Endothelial cell of umbilical vein (primary cell): ENCODE measurements around the gene C8A. TPM values are rescaled to one million over a fixed set of nuclear protein-coding genes. Genes with fewer than 3 reads are reported as not detected.

Experiments used
- BruUV-seq: library from RNA; stranded (reverse); fragments of 400-500 nt; replicated peaks from 2 replicates; lab custom pipeline; 2021; lab: Mats Ljungman, UMichigan
- CTCF ChIA-PET: fragments of 300-600, 350-600 bp; sonication (Branson Sonifier 250); formaldehyde crosslinking; loops from one replicate; lab custom pipeline; 2021; ENCODE audit warnings: antibody characterized with exemption, inconsistent platforms; lab: Charles Lee
- POLR2A ChIA-PET: fragments of 300-600, 350-600 bp; sonication (Branson Sonifier 250); formaldehyde crosslinking; loops from one replicate; lab custom pipeline; 2021; ENCODE audit warnings: antibody characterized with exemption, inconsistent platforms; lab: Charles Lee
- DNase-seq: peaks from one replicate; pipeline ENCODE4 v3.0.0-alpha.2; 2011; ENCODE audit warnings: low read depth, low spot score
- FAIRE-seq: peaks from 2 replicates; lab custom pipeline; 2011; peaks lifted over from hg19 to GRCh38; lab: Jason Lieb, UNC
- H2AFZ ChIP-seq: 2 replicates; pipeline ENCODE4 v1.6.0; 2012; ENCODE audit warnings: low read depth, low read length, control low read depth, inconsistent platforms
- H3K27ac ChIP-seq: 2 replicates; pipeline ENCODE4 v1.5.1; 2011; ENCODE audit warnings: low read depth, mild to moderate bottlenecking, control low read depth, low read length, moderate library complexity; ENCODE audit not compliant: insufficient read depth
- H3K27me3 ChIP-seq, 2 experiments: 2 replicates each; pipeline versions ENCODE4 v1.6.0 to v1.6.1; 2011; ENCODE audit warnings: low read length in 2 of 2, mixed read lengths in 1 of 2; ENCODE audit not compliant: control insufficient read depth in 2 of 2, insufficient read depth in 2 of 2
- H3K36me3 ChIP-seq, 2 experiments: 2 replicates in 1 of 2; 3 replicates in 1 of 2; pipeline ENCODE4 v1.5.1; 2011; ENCODE audit warnings: low read length in 2 of 2, mild to moderate bottlenecking in 1 of 2, moderate library complexity in 1 of 2; ENCODE audit not compliant: control insufficient read depth in 2 of 2, insufficient read depth in 2 of 2; ENCODE audit errors: extremely low read depth in 1 of 2
- H3K4me1 ChIP-seq: 3 replicates; pipeline ENCODE4 v1.5.1; 2011; ENCODE audit warnings: mild to moderate bottlenecking, low read length; ENCODE audit not compliant: control insufficient read depth, insufficient read depth; ENCODE audit errors: extremely low read depth
- H3K4me2 ChIP-seq: 2 replicates; pipeline ENCODE4 v1.6.1; 2011; ENCODE audit warnings: low read length, control low read depth, mixed read lengths; ENCODE audit not compliant: insufficient read depth
- H3K4me3 ChIP-seq, 3 experiments: fragments of 200-600 bp in 1 of 3; sonication (generic), shearing (Covaris generic) in 1 of 3; replicated peaks in 1 of 3; 2 replicates each; pipeline ENCODE4 v1.5.1; 2011 to 2016; ENCODE audit warnings: control low read depth in 3 of 3, low read length in 3 of 3, mild to moderate bottlenecking in 2 of 3, inconsistent platforms in 1 of 3, low read depth in 1 of 3, moderate library complexity in 1 of 3; ENCODE audit not compliant: insufficient read depth in 1 of 3
- H3K79me2 ChIP-seq: 2 replicates; pipeline ENCODE4 v1.6.0; 2012; ENCODE audit warnings: low read length, inconsistent platforms; ENCODE audit not compliant: control insufficient read depth, insufficient read depth
- H3K9ac ChIP-seq: replicated peaks from 2 replicates; pipeline ENCODE3; 2011; ENCODE audit warnings: low read length, control low read depth; ENCODE audit not compliant: insufficient read depth; ENCODE audit errors: extremely low read depth
- H3K9me1 ChIP-seq: replicated peaks from 3 replicates; pipeline ENCODE4 v1.6.0; 2011; ENCODE audit warnings: mild to moderate bottlenecking, low read length; ENCODE audit not compliant: control insufficient read depth, insufficient read depth; ENCODE audit errors: extremely low read depth
- H3K9me3 ChIP-seq: replicated peaks from 2 replicates; pipeline ENCODE4 v1.5.1; 2012; ENCODE audit warnings: low read length, inconsistent platforms; ENCODE audit not compliant: control insufficient read depth, insufficient read depth
- H4K20me1 ChIP-seq: replicated peaks from 2 replicates; pipeline ENCODE3; 2011; ENCODE audit warnings: mild to moderate bottlenecking, low read length; ENCODE audit not compliant: control insufficient read depth, insufficient read depth; ENCODE audit errors: extremely low read depth
- EZH2 ChIP-seq: IDR thresholded peaks from 2 replicates; pipeline ENCODE4 v1.6.1; 2012; ENCODE audit warnings: borderline replicate concordance, low read depth, mild to moderate bottlenecking, moderate library complexity, low read length, inconsistent platforms; ENCODE audit not compliant: severe bottlenecking
- FOS ChIP-seq: IDR thresholded peaks from 2 replicates; pipeline ENCODE4 v1.6.1; 2011; ENCODE audit warnings: mild to moderate bottlenecking, low read length, moderate library complexity, borderline replicate concordance; ENCODE audit not compliant: insufficient read depth
- GATA2 ChIP-seq: IDR thresholded peaks from 2 replicates; pipeline ENCODE4 v1.7.0; 2011; ENCODE audit warnings: low read depth, mild to moderate bottlenecking, moderate library complexity, mixed read lengths, low read length; ENCODE audit not compliant: insufficient read length, insufficient read depth
- JUN ChIP-seq: IDR thresholded peaks from 2 replicates; pipeline ENCODE4 v1.6.1; 2011; ENCODE audit warnings: borderline replicate concordance, low read depth; ENCODE audit not compliant: insufficient read length, insufficient read depth
- POLR2A ChIP-seq: IDR thresholded peaks from 2 replicates; pipeline ENCODE4 v1.6.1; 2012; ENCODE audit warnings: low read depth, mild to moderate bottlenecking, control low read depth, low read length
- POLR2AphosphoS5 ChIP-seq: IDR thresholded peaks from 2 replicates; pipeline ENCODE4 v1.6.1; 2012; ENCODE audit warnings: low read depth, mild to moderate bottlenecking, control low read depth, low read length, moderate library complexity; ENCODE audit not compliant: insufficient read depth
- dilution Hi-C: fragments of 300-500 bp; cut with MboI; formaldehyde crosslinking; loops from one replicate; pipeline ENCODE4 v1.15.0; 2019; ENCODE audit warnings: low sequenced_read_pairs; ENCODE audit not compliant: extremely low pct_ligation_motif_present
- intact Hi-C: fragments of 100-400 bp; cut with micrococcal nuclease; formaldehyde crosslinking; loops from one replicate; pipeline ENCODE4 v1.10.0; 2022
- polyA plus RNA-seq, 4 experiments: library from polyadenylated mRNA; depleted of rRNA in 3 of 4; stranded (reverse) in 3 of 4; unstranded in 1 of 4; fragments of >200 nt; gene quantifications; 2 replicates each; pipeline versions ENCODE4 v1.2.1 to v1.2.3, GENCODE V29; 2011 to 2012; ENCODE audit warnings: missing spikeins in 1 of 4
- total RNA-seq: library from RNA; stranded (reverse); gene quantifications from 2 replicates; pipeline ENCODE4 v1.2.3, GENCODE V29; 2021
- TF ChIP-seq, protein P1 (sequence below): IDR thresholded peaks from 2 replicates; pipeline ENCODE4 v1.6.1; 2011; ENCODE audit not compliant: insufficient read depth, insufficient read length
- TF ChIP-seq, protein P2 (sequence below), 2 donors: IDR thresholded peaks; 1 replicate in 1 of 2; 2 replicates in 1 of 2; pipeline ENCODE4 v1.5.1; 2011; ENCODE audit warnings: low read length in 2 of 2, mild to moderate bottlenecking in 2 of 2, moderate library complexity in 2 of 2, control low read depth in 1 of 2, inconsistent platforms in 1 of 2, low read depth in 1 of 2; ENCODE audit not compliant: insufficient read depth in 1 of 2; ENCODE audit errors: extremely low read depth in 1 of 2

C8A gene
- total and polyA plus RNA-seq, 2 donors (not counting 3 experiments of a cell fraction or from before 2014, with no cell fraction given) = not detected

DNA sequence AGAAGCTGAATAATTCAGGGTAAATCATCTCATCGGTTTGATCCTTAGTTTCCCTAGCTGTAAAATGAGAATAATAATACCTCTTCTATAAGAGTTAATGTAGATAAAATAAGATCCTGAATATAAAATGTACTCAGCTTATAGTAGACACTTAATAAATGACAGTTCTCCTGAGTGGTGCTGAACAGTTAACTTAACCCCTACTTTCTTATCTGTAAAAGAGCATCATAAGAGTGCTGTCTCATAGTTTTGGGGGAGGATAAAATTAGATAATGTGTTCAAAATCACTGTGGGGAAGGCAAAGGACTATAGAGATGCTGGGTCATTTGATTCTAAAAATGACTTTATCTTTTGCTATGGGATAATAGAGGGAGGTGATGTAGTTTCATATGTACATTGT, 593 bp downstream of the C8A start:
- H3K9ac ChIP-seq = no peak overlapping the region
- H3K27ac ChIP-seq = no peak overlapping the region
- DNase-seq = no peak
- H3K79me2 ChIP-seq = no peaks in the 10 kb centered on the region
- no peaks in the 10 kb centered on the region for H3K4me1 ChIP-seq
- no peak overlapping the region for H2AFZ ChIP-seq
- H3K36me3 ChIP-seq = no peaks in the 10 kb centered on the region
- intact Hi-C loops = no loop called here
- dilution Hi-C loops = no loop called here
- H4K20me1 ChIP-seq = no peaks in the 10 kb centered on the region
- no peaks in the 10 kb centered on the region for H3K9me1 ChIP-seq
- H3K27me3 ChIP-seq = no peaks in the 10 kb centered on the region
- no peaks in the 10 kb centered on the region for H3K9me3 ChIP-seq
- no peak for FAIRE-seq
- H3K4me2 ChIP-seq = no peak overlapping the region
- H3K4me3 ChIP-seq = no peak overlapping the region
- POLR2A ChIA-PET = no interaction called here
- TF ChIP-seq EZH2 = no peak
- TF ChIP-seq, protein P1, sequence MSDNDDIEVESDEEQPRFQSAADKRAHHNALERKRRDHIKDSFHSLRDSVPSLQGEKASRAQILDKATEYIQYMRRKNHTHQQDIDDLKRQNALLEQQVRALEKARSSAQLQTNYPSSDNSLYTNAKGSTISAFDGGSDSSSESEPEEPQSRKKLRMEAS = no peak
- no TSS peak for BruUV-seq
- CTCF ChIA-PET = interaction anchor here (1.5 kb wide), 1 partner anchor 10 kb away, joined by 3 read pairs; no protein-coding TSS in a partner anchor

DNA sequence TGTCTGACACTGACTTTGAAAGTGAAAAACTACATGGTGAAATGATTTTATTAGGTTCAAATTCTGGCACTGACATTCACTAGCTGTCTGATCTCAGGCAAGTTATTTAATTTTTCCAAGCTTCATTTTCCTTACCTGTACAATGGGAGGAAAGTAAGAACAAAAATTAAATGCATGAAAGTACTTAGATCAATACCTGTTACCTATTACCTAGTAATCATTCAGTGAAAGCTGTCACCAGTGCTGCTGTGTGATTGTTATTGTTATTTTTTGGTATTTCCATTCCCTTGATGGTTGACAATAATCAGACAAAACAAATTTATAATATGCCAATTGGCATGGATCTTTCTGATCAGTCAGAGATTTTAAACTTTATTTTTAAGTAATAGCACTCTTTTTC, 1.6 kb downstream of the C8A start:
- DNase-seq (no peak), FAIRE-seq (no peak)
- Histone ChIP-seq H4K20me1 (no peaks in the 10 kb centered on the region), H3K9ac (no peak overlapping the region), H3K9me1 (no peaks in the 10 kb centered on the region), H3K9me3 (no peaks in the 10 kb centered on the region), H3K27me3 (no peaks in the 10 kb centered on the region), H3K79me2 (no peaks in the 10 kb centered on the region), H3K4me1 (no peaks in the 10 kb centered on the region), H3K27ac (no peak overlapping the region), H3K36me3 (no peaks in the 10 kb centered on the region), H2AFZ (no peak overlapping the region), H3K4me2 (no peak overlapping the region), H3K4me3 (no peak overlapping the region)
- TF ChIP-seq, protein P2, sequence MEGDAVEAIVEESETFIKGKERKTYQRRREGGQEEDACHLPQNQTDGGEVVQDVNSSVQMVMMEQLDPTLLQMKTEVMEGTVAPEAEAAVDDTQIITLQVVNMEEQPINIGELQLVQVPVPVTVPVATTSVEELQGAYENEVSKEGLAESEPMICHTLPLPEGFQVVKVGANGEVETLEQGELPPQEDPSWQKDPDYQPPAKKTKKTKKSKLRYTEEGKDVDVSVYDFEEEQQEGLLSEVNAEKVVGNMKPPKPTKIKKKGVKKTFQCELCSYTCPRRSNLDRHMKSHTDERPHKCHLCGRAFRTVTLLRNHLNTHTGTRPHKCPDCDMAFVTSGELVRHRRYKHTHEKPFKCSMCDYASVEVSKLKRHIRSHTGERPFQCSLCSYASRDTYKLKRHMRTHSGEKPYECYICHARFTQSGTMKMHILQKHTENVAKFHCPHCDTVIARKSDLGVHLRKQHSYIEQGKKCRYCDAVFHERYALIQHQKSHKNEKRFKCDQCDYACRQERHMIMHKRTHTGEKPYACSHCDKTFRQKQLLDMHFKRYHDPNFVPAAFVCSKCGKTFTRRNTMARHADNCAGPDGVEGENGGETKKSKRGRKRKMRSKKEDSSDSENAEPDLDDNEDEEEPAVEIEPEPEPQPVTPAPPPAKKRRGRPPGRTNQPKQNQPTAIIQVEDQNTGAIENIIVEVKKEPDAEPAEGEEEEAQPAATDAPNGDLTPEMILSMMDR (IDR thresholded peaks at IDR 0.05; ENCODE audit: extremely low read depth in 1 of 2, insufficient read depth in 1 of 2, low read depth in 1 of 2, low read length in 2 of 2) = no peak
- no peak for TF ChIP-seq FOS
- TF ChIP-seq, protein P1 = no peak
- TF ChIP-seq JUN = no peak
- TF ChIP-seq POLR2AphosphoS5 = no peak
- no peak for TF ChIP-seq GATA2
- TF ChIP-seq POLR2A = no peak
- dilution Hi-C loops (no loop called here), intact Hi-C loops (no loop called here)
- no TSS peak for BruUV-seq
- ChIA-PET POLR2A (interaction anchor here (0.7 kb wide), 1 partner anchor 559 kb away, joined by 3 read pairs; no protein-coding TSS in a partner anchor), CTCF (interaction anchor here (1.5 kb wide), 1 partner anchor 11 kb away, joined by 3 read pairs; no protein-coding TSS in a partner anchor)
